ENCODE data around the gene RTEL1. TPM values are rescaled to one million over a fixed set of nuclear protein-coding genes. Genes with fewer than 3 reads are reported as not detected.
"Not testable (repeated sequence)": the region's sequence is repeated elsewhere in the genome, so short reads cannot be mapped to it uniquely, and the experiment has no call there.

Gene RTEL1
- total RNA-seq, 4 donors from 2014 or later, result 10.2 to 34.4 (median 21.6) TPM

DNA sequence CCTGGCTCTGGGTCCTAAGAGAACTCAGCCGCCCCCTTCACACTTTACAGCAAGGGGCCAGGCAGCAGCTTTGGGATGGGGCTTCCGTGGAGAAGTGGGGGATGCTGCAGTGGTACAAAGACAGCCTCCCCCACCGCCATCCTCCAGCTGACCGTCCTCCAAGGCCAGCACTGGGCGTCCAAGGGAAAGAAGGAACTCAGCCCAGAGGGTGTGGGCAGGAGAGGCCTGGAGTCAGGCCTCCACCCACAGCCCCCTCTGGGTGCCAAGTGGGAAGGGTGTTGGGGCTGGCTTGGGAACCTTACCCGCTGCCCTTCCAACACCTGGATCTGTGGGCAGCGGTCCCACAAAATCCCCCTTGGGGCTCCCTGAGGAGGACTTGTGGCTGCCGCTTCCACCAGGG, 18.0 kb upstream of the RTEL1 start:
- TF ChIP-seq, protein P1, sequence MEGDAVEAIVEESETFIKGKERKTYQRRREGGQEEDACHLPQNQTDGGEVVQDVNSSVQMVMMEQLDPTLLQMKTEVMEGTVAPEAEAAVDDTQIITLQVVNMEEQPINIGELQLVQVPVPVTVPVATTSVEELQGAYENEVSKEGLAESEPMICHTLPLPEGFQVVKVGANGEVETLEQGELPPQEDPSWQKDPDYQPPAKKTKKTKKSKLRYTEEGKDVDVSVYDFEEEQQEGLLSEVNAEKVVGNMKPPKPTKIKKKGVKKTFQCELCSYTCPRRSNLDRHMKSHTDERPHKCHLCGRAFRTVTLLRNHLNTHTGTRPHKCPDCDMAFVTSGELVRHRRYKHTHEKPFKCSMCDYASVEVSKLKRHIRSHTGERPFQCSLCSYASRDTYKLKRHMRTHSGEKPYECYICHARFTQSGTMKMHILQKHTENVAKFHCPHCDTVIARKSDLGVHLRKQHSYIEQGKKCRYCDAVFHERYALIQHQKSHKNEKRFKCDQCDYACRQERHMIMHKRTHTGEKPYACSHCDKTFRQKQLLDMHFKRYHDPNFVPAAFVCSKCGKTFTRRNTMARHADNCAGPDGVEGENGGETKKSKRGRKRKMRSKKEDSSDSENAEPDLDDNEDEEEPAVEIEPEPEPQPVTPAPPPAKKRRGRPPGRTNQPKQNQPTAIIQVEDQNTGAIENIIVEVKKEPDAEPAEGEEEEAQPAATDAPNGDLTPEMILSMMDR (IDR thresholded peaks at IDR 0.05), result no peak
- ATAC-seq (ENCODE audit: low FRiP score) (no peak), DNase-seq (ENCODE audit: low spot score) (no peak)

- ATAC-seq (ENCODE audit: low FRiP score); DNase-seq (ENCODE audit: low spot score): not testable (repeated sequence)
Measured at GRCh38 chr20:63640686-63641085, 17.4 kb upstream of the RTEL1 start.

DNA sequence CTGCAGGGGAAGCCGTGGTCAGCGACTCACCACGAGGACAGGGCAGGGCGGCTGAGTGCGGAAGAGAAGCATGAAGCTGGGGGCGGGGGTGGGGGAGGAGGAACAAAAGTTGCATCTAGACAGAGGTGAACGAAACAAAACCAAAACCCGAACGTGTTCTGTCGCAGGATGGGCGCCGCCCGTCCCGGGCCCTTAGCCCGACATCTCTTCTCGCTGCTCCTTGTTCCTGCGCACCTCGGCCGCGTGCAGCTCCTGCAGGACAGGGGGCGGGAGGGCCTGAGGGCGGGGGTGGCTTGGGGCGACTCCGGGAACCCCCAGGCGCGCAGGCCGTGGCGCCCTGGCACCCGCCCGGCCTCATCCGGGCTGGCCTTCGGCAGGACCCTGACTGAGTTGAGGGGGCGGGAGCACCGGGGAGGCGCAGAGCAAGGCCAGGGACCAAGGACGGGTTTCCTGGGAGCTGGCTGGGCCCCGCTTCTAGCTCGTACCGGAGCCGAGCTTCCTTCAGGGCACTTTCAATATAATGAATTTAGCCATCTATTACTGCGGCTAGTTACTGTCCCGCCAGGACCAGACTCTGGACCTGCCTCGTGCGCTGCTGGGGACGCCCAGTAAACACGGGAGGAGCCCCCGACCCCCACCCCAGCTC, 16.8 kb upstream of the RTEL1 start:
- peak; percentile 15 for ATAC-seq (ENCODE audit: low FRiP score)
- DNase-seq (ENCODE audit: low spot score), result no peak
- TF ChIP-seq, protein P1 (IDR thresholded peaks at IDR 0.05), result no peak

DNA sequence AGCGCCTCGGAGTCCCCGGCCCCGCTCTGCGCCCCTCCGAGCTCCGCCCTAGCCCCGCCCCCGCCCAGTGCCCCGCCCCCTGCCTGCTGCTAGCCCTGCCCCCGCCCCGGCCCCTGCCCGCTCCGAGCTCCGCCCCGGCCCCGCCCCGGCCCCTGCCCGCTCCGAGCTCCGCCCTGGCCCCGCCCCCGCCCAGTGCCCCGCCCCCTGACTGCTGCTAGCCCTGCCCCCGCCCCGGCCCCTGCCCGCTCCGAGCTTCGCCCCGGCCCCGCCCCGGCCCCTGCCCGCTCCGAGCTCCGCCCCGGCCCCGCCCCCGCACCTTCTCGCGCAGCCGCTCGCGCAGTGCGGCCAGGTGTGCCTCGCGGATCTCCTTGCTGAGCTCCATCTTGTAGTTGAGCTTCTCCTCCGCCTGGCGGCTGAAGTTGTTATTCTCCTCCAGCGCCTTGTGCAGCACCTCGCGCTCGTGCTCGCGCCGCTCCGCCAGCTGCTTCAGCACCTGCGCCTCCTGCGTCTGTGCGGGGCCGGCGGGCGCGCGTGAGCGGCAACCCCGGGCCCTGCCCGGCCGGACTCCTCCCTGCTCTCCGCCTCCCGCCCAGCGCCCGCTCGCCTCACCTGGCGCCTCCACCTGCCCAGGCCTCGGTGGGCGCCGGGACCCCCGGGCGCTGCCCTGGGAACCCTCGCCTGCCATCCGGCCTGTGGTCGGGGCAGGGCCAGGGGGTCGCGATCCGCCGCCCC, 16.2 kb upstream of the RTEL1 start:
- DNase-seq (ENCODE audit: low spot score) (peak; percentile 78), ATAC-seq (ENCODE audit: low FRiP score) (peak; percentile 73)
- TF ChIP-seq, protein P1 (IDR thresholded peaks at IDR 0.05), result no peak

GRCh38 chr20:63642527-63643247, 15.4 kb upstream of the RTEL1 start:
- TF ChIP-seq, protein P1 (IDR thresholded peaks at IDR 0.05), result no peak
- DNase-seq (ENCODE audit: low spot score) (no peak), ATAC-seq (ENCODE audit: low FRiP score) (no peak)

- TF ChIP-seq, protein P1 (IDR thresholded peaks at IDR 0.05), result no peak
- ATAC-seq (ENCODE audit: low FRiP score) (no peak), DNase-seq (ENCODE audit: low spot score) (no peak)
Measured at GRCh38 chr20:63643499-63643898, 14.6 kb upstream of the RTEL1 start.

DNA sequence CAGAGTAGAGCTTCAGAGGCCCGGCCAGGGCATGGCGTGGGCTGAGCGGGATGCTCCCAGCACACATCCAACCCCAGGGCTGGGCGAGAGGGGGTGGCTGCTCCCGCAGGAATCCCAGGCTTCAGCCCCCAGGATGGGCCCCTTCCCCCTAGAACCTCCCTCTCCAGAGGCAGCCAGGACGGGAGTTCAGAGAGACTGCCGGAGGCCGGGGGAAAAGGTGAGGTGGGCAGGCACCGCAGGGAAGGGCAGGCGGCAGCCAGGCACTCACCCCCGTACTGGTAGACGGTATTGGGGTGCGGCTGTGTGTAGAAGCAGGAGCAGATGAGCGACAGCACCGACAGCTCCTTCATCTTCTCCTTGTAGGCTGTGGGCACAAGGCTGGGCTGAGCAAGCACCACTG, 14.2 kb upstream of the RTEL1 start:
- no peak for DNase-seq (ENCODE audit: low spot score)
- ATAC-seq (ENCODE audit: low FRiP score), result no peak
- TF ChIP-seq, protein P1 (IDR thresholded peaks at IDR 0.05), result no peak
